Stimulated activated CD8-positive, alpha-beta memory T cell treated with anti-CD3 and anti-CD28 coated beads, Interleukin-15, amount 100 ng/mL, for 1 hour (primary cell): ENCODE measurements around the gene PRKG1.
"Not testable (repeated sequence)": the region's sequence is repeated elsewhere in the genome, so short reads cannot be mapped to it uniquely, and the experiment has no call there.

Experiments used
- DNase-seq: peaks from one replicate; pipeline ENCODE4 v3.0.0-alpha.2; 2020; ENCODE audit warnings: low read depth

Gene PRKG1

DNA sequence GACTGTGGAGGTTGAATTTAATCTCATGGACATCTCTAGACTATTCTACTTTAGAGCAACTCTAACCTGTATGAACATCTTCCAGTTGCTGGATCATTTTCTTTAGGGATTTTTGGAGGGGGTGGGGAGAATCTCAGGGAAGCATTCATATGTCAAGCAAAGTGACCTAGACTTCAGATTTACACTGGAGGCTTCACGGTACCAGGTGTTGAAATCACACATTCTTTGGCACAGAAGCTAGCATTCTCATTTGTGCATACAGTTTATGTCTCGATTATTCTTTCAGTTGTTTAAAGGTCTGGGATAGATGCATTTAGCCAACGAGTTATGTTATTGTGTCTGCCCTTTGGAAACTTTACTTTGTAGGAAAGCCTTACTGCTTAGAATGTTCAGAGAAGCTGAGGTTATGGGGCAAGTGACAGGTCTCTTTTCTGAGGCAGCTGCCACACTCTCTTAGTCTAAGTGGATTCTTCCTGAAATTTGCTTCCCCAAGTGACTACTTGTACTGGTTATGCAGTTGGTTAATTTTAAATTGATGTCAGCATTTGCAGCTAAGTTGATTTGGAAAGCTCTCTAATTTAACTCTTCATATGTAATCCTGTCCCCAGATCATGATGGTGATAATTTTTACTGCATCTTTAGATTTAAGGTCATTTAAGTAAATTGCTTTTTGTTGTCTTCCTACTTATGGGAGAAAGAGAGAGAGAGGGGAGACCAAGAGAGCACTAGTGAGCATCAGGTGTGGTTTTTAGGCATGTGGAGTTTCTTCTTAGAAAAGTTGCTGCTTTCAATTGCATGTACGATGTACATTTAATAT, 153.8 kb downstream of the PRKG1 start:
- DNase-seq, result no peak

DNA sequence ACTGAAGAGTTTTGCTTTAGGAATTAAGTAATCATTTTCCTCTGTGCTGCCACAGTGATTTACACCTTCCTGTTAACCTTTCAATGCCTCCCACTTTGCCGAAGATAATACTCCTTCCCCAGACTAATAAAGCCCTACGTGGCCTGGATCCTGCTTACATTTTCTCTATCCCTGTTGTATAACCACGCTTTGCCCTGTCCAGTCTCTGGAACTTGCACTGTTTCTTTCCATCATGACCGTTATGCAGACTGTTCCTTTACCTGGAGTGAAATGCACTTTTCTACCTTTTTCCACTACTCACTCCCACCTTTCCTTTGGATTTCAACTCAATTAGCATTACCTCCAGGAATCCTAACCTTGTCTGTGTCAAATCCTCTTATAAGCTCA, 154.4 kb downstream of the PRKG1 start:
- DNase-seq, result no peak

DNA sequence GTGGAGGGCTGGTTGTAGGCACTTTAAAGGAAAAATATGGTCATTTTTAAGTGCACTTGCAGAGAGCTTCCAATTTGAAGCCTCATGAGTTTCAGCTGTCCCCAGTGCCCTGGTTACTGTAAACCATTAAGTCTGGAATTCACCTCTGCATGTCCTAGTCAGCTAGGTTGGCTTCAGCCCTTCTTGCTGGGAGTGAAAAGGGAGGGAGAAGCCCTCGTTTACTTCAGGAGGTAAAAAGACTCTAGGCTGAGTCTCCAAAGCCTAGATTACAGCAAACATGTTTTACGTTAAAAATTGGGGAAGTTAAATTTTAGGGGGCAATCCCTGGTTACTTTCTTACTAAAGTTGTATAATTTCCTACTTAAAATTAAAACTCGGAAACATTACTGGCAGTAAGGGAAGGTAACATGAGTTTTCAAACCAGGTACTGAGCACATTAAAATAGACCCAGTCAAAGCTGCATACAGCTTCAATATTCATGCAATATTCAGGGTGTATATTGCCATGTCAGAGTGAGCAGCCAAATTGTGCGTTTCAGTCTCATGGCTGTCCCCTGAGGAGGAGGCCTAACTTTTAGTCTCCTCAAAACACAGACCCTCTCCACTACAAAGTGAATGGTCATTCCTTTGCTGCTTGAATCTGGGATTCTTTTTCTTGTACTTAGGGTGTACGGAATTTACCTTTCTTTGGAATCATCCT, 156.7 kb downstream of the PRKG1 start:
- DNase-seq, result no peak

DNA sequence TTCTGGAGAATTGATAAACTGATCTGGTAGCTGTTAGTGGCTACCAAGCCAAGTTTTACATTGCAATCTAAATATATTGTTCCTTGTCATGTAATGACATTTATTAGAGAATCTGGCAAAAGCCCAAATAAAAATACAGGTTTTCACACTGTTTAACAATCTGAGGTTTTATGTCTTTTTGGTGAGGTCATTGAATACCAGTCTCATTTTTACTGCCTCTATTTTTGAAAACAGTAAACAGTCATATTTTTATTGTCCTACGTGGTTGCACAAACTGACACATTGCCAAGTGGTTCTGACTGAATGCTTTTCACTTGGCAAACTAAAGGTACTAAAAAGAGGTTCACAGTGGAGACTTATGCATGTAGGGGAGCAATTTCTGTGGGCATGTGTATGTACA, 157.5 kb downstream of the PRKG1 start:
- no peak for DNase-seq

DNA sequence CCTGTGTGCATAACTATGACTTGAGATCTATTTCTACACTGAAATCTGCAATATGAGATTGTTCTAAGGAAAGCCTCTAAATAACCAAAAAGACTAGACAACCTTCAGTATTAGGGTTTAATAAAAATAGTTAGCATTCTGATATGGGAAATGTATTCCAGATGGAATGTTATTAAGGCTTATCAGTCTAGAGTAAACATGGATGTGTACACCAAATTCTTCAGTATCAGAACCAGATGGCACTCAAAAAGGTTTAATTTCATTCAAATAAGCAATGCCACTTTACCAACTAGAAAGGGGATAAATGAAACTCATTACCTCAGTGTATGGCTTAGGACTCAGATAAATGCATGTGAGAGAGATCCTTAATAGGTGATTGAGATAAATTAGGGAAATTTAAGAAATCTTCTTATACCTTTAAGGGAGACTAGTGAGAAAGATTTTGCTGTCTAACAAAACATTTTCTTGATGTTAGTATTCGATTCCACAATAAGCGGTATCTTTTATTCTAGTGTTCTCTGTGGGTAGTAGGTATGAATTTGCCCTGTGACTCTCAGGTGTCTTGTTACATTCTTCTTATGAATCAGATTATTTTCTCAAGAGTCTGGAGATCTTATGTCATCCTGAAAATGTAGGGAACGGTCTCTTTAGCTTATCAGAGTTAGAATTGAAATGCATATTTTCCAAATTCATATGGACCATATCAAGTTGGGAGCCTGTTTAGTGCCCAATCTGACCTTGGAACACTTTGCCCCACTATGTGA, 159.2 kb downstream of the PRKG1 start:
- DNase-seq, result no peak

DNA sequence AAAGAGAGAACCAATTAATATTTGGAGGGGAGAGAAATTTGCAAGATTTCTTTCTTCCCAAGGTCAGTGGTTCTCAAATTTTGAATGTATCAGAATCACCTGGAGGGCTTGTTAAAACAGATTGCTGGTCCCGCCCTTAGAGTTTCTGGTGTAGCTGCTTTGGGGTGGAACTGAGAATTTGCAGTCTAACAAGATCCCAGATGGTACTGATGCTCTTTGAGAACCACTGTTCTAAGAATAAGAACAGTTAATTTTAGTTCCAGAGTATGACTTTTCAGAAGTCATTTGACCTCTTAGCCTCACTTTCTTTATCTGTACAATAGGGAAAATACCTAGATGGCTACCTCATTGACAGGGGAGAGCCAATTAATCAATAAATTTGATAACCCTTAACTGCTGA, 161.6 kb downstream of the PRKG1 start:
- no peak for DNase-seq

DNA sequence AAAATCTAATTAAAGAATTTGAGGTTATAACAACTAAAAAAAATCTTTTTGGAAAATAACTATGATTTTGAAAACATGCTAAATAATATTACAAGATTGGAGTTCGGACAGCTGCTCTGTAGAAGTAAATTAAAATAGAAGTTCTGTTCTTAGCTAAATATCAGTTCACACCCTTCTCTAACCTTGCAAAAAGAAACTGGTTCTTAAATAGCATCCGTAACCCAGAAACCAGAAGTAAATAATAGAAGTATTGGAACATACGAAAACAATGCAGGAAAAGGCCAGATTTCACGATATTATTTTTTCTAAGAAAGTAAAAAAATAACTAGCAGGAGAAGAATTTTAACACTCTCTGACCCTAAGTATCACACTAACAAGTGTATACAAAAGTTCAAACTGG, 164.7 kb downstream of the PRKG1 start:
- no peak for DNase-seq

DNA sequence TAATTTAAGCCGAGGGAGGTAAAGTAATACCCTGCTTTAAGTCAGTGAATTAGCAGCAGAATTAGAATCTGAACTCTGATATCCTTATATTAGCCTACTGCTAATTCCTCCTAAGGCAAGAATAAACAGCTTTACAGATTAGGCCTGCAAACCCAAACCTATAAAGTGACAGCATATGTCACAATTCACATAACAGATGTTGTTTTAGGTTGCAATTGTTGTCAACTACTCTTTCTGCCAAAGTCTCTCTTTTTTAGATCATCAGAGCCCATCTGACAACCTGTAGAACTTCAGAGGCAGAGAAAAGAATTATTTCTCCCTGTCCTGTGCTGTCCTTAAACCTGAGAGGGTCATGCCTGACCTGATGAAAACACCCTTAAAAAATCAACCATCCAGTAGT, 167.2 kb downstream of the PRKG1 start:
- no peak for DNase-seq

DNA sequence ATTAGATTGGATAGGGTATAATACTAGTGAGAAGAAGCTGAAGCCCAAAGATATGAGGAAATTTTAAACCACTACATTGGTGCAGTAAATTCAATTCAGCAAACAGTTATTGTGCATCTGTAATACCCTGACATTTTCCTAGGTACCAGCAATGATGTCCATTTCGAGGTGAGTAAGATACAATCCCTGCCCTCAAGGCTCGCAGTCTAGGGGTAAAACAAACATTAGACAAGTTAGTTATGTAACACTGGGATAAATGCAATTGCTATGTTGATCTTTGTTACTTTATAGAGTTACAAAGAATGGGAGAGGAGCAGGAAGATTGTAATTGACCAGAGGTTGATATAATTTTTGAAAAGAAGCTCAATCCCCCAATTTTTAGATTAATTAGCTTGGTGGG, 168.1 kb downstream of the PRKG1 start:
- DNase-seq, result no peak

DNA sequence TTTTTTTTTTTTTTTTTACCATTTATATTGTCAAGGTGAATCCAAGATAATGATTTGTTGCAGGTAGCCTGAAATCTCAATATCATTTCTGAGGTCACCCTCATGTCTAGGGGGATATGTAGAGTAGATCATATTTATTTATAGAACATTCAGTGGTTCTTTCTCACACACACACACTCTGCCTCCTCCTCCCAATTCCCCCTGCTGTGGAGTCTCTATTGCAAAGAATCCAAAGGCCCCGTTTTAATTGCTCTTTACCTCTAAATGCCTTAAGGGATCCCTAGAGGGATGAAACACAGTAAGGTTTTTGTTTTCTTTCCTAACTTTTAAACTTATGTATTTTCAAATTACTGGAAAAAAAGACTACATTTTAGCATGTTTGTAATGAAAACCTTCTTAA, 170.0 kb downstream of the PRKG1 start:
- no peak for DNase-seq

DNA sequence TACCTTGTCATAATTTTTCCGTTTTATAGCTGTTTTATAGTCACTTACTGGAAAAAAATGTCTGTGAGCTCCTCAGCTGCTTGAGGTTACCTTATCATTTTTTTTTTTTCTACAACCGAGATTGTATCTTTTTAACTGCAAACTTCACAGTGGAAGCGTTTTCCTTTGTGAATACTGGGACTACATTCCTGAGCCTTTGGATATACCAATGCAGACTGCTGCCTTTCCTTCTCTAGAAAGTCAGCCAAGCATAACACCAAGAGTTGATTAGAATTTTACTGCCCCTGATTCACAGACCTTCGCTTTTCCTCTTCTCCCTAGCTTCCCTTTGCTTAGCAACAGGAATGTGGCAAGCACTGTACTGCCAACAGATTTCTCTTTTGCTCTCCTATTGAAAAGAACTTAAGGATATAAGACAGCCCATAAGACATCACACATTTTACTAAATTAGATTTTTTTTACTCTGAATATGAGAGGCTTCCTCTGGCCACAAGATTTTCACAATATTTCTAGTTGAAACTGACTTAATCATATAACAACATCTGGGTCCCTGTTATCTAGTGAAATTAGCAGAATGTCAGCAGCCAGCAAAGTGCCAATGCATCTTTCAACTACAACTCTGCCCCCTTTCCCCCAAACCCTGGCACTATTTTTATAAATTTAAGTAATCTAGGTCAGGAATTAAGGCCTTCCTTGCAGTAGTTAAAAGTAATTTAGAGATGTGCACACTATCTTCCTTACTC, 170.6 kb downstream of the PRKG1 start:
- DNase-seq, result no peak

DNA sequence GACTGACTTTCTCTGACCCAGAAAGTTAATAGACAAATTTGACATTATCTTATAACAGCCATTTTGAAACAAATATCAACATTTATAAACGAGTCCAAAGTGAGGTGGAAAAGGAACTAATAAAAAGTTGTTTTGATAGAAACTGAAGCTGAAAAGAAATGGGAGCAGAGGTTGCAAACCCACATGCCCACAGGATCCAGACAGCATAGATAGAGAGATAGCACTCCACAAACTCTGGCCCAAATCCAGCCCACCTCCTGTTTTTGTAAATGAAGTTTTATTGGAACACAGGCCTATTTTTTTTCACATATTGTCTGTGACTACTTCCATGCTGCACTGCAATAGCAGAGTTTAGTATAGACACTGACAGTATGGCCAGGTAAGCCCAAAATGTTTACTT, 171.9 kb downstream of the PRKG1 start:
- no peak for DNase-seq

DNA sequence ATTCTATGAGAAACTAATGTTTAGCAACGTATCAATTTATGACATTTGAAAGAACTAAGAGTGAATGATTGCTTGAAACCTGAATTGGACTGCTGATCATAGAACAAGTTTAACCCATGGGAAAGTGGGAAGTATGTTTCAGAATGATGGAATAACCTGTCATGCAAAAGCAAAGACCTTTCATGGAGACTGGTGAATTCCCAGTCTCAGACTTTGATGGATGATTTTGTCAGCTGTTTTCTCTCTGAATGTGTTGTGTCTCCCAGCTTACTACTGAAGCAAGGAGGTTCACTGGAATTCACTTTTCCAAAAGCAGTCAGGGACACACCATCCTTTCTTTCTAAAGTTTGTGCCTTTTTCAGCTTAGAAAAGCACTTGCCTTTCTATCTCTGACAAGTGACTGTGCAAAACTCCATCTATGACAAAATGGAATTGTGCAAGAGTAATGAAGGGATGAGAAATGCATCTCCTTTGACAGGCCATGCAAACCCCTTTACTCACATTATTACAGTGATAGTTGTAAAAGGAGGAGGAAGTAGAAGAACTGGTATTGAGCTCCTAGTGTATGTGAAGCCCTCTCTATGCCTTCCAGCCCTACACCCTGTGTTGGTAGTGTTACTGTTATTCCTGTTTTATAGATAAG, 176.1 kb downstream of the PRKG1 start:
- no peak for DNase-seq

DNA sequence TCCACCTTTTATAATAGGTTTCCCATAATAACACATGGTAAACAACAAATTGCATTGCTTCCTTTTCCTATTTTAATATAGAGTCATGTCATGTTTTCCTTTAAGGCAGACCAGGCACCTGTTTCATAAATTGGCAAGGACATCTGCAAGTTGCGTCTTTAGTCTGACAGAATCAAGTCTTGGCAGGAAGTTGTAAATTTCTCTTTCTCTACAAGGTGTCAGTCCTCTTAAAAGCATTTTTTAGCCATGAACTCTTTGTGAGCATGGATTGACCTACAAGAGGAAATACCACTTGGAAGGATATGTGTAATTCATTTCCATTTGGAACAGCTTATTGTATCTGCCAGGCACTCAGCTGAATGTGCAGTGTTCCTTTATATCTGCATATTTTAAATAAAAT, 176.8 kb downstream of the PRKG1 start:
- DNase-seq, result no peak

DNA sequence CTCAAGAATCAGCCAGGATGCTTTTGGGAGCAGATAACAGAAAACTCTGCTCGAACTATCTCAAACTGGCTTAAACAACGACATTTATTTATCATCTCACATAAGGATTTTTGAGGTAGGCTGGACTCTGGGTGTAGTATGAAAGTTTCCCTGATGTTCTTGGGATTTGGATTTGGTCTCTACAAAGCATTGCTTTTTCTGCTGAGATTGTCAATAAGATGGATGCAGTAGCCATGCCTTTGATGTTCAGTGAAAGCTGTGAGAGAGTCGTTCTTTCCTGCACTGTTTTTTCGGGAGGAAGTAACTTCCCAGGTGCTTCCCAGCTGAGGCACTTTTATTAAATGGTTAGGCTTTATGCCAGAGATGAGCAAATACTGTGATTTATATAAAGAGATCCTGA, 181.1 kb downstream of the PRKG1 start:
- no peak for DNase-seq

DNA sequence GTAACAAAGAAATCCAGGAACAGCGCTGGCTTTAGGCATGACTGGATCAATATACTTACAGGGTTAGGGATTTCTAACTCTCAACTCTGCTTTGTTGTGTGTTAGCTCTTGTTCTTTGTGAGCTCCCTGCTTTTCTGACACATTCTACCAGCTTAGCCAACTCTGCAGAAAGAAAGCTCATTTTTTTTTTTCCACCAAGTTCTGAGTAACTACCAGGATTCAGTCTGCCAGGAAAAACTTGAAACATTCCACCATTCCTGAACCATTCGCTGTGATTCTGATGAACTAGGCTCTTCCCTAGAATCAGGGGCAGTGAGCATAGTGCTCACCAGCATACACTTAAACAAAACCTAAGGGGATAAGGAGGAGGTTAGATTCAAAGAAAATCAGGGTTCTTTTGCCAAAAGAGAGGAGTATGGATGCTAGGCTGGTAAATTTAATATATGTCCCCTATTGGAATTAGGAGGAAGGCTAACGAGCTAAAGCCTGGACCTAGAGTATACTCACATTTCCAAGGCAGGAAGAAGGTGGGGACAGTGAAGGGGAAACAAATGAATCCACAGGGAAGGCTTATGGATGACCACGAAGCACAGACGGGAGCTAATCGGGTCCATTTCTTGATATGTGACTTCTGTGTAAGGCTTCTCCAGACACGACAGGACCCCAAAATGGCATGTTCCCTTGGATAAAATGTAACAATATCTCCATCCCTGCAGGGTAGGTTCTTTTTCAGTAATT, 183.4 kb downstream of the PRKG1 start:
- no peak for DNase-seq

DNA sequence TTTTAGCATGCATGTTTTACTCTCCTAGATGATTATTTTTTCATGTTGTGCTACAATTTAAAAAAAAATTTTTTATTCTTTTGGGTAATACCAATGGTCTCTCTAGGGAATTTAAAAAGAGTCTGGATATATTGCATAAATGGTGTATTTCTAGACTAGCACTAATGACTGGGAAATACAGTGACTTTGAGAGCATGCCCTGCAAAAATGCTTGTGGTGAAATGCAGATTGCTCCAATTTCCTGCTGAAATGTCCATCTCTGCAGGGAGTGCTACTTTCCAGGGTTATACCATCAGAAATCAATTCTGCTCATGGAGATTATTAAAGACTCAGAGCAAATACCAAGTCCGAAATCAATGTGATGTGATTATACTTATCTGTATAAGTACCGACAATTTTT, 186.1 kb downstream of the PRKG1 start:
- no peak for DNase-seq

DNA sequence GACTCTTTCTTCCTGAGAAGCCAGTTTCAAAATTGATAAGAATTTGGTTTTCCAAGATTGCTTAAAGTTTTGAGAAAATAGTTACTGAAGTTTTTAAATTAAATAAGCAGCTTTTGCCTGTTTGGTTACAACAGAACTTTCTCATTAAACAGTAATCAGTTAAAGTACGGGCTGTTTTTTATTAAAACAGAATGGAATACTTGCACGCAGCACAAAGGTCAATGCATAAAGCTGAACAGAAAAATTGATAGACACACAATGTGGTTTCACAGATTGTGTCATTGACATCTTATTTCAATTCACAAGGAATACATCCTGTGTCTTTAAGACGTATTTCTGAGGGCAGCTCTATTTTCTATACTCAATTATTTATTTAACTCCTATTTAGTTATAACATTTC, 192.2 kb downstream of the PRKG1 start:
- DNase-seq, result no peak

DNA sequence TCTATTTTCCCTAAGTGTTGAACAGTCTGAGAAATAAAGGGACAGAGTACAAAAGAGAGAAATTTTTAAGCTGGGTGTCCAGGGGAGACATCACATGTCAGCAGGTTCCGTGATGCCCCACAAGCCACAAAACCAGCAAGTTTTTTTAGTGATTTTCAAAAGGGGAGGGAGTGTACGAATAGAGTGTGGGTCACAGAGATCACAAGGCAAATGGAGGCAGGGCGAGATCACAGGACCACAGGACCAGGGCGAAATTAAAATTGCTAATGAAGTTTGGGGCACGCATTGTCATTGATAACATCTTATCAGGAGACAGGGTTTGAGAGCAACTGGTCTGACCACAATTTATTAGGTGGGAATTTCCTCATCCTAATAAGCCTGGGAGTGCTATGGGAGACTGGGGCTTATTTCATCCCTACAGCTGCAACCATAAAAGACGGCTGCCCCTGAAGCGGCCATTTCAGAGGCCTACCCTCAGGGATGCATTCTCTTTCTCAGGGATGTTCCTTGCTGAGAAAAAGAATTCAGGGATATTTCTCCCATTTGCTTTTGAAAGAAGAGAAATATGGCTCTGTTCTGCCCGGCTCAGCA, 193.8 kb downstream of the PRKG1 start:
- DNase-seq, result not testable (repeated sequence)

DNA sequence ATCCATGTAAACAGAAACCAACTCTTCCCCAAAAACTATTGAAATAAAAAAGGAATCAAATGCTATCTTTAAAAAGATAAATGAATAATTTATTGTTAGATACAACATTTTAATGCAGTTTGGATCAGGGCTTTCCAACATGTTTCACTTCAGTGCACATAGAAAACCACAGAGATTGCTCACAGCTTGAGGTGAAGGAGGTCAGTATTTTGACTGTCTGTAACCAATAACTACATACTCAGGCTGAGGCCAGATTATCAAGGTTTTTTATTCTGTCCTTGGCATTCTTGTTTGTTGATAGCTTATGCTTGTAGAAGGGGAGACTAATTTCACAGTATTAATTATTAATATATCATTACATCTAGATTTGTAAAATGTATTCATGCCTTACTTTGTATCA, 195.5 kb downstream of the PRKG1 start:
- DNase-seq, result no peak
